WTC11 (cell line): ENCODE results near the gene SMARCB1. TPM values are rescaled to one million over a fixed set of nuclear protein-coding genes. Genes with fewer than 3 reads are reported as not detected.

Experiments used
- ATAC-seq: fragments of 200-7000 bp; cut with Tn5 transposase; 2 replicates; pipeline ENCODE4 v1.10.0; 2021; ENCODE audit warnings: mild to moderate bottlenecking, moderate library complexity
- CTCF ChIA-PET: fragments of 300-600 bp; sonication (Branson Sonifier 250); formaldehyde crosslinking; loops from one replicate; lab custom pipeline; 2021; ENCODE audit warnings: antibody characterized with exemption; lab: Charles Lee
- POLR2A ChIA-PET: fragments of 350-600 bp; sonication (Branson Sonifier 250); formaldehyde crosslinking; loops from one replicate; lab custom pipeline; 2021; ENCODE audit warnings: antibody characterized with exemption; lab: Charles Lee
- DNase-seq: peaks from one replicate; pipeline ENCODE4 v3.0.0; 2021; ENCODE audit warnings: low spot score
- H3K27ac Mint-ChIP-seq: 2 replicates; pipeline ENCODE4 v1.8.0; 2021; ENCODE audit warnings: mixed read lengths
- H3K27me3 Mint-ChIP-seq: 2 replicates; pipeline ENCODE4 v1.8.0; 2021; ENCODE audit warnings: low read depth, mild to moderate bottlenecking, moderate library complexity, mixed read lengths
- H3K36me3 Mint-ChIP-seq: 2 replicates; pipeline ENCODE4 v1.8.0; 2021; ENCODE audit warnings: mixed read lengths
- H3K4me1 Mint-ChIP-seq: 2 replicates; pipeline ENCODE4 v1.8.0; 2022; ENCODE audit warnings: mixed read lengths
- H3K4me3 Mint-ChIP-seq: 2 replicates; pipeline ENCODE4 v1.8.0; 2021; ENCODE audit warnings: mild to moderate bottlenecking, moderate library complexity, mixed read lengths
- H3K9me3 Mint-ChIP-seq: 2 replicates; pipeline ENCODE4 v1.8.0; 2021; ENCODE audit warnings: mixed read lengths
- CTCF ChIP-seq: fragments of 200-600 bp; IDR thresholded peaks from 2 replicates; pipeline ENCODE4 v1.8.0; 2022; ENCODE audit warnings: antibody characterized with exemption
- ESRRA ChIP-seq: sonication (generic); formaldehyde crosslinking; IDR thresholded peaks from 2 replicates; pipeline ENCODE4 v1.8.1; 2022; ENCODE audit warnings: mild to moderate bottlenecking, missing genetic modification reagents, borderline replicate concordance
- ETV6 ChIP-seq: sonication (generic); formaldehyde crosslinking; IDR thresholded peaks from 2 replicates; pipeline ENCODE4 v1.8.1; 2022; ENCODE audit warnings: mild to moderate bottlenecking, missing genetic modification reagents
- FOXP1 ChIP-seq: sonication (generic); formaldehyde crosslinking; IDR thresholded peaks from 2 replicates; pipeline ENCODE4 v1.8.0; 2022; ENCODE audit warnings: missing genetic modification reagents, mild to moderate bottlenecking, moderate library complexity, borderline replicate concordance
- HMGXB4 ChIP-seq: sonication (generic); formaldehyde crosslinking; IDR thresholded peaks from 2 replicates; pipeline ENCODE4 v1.8.1; 2023; ENCODE audit warnings: mild to moderate bottlenecking, moderate library complexity, missing genetic modification reagents
- MAX ChIP-seq: sonication (generic); formaldehyde crosslinking; IDR thresholded peaks from 2 replicates; pipeline ENCODE4 v1.8.0; 2022; ENCODE audit warnings: mild to moderate bottlenecking, missing genetic modification reagents
- MYBL2 ChIP-seq: sonication (generic); formaldehyde crosslinking; IDR thresholded peaks from 2 replicates; pipeline ENCODE4 v1.8.1; 2023; ENCODE audit warnings: mild to moderate bottlenecking, moderate library complexity, missing genetic modification reagents
- NR1H2 ChIP-seq: sonication (generic); formaldehyde crosslinking; IDR thresholded peaks from 2 replicates; pipeline ENCODE4 v1.9.0; 2021; ENCODE audit warnings: mild to moderate bottlenecking, moderate library complexity, missing genetic modification reagents
- NR2C2 ChIP-seq: sonication (generic); formaldehyde crosslinking; IDR thresholded peaks from 2 replicates; pipeline ENCODE4 v1.8.0; 2022; ENCODE audit warnings: mild to moderate bottlenecking, missing genetic modification reagents
- PRRX2 ChIP-seq: fragments of 250-450 bp; sonication (Bioruptor Pico); IDR thresholded peaks from 2 replicates; pipeline ENCODE4 v1.8.0; 2021; ENCODE audit warnings: mild to moderate bottlenecking
- SP1 ChIP-seq: sonication (generic); formaldehyde crosslinking; conservative IDR thresholded peaks from 2 replicates; pipeline ENCODE4 v1.8.1; 2022; ENCODE audit warnings: missing genetic modification reagents
- TEAD1 ChIP-seq: sonication (generic); formaldehyde crosslinking; IDR thresholded peaks from 2 replicates; pipeline ENCODE4 v1.8.0; 2022; ENCODE audit warnings: mild to moderate bottlenecking, missing genetic modification reagents
- TP53 ChIP-seq: sonication (generic); formaldehyde crosslinking; IDR thresholded peaks from 2 replicates; pipeline ENCODE4 v1.8.1; 2023; ENCODE audit warnings: mild to moderate bottlenecking, missing genetic modification reagents
- USF1 ChIP-seq: sonication (generic); formaldehyde crosslinking; IDR thresholded peaks from 2 replicates; pipeline ENCODE4 v1.8.0; 2022; ENCODE audit warnings: mild to moderate bottlenecking, missing genetic modification reagents
- ZNF121 ChIP-seq: sonication (generic); formaldehyde crosslinking; IDR thresholded peaks from 2 replicates; pipeline ENCODE4 v1.8.0; 2023; ENCODE audit warnings: missing genetic modification reagents
- ZNF219 ChIP-seq: sonication (generic); formaldehyde crosslinking; IDR thresholded peaks from 2 replicates; pipeline ENCODE4 v1.8.0; 2023; ENCODE audit warnings: missing genetic modification reagents, mild to moderate bottlenecking, borderline replicate concordance
- ZNF281 ChIP-seq: sonication (generic); formaldehyde crosslinking; IDR thresholded peaks from 2 replicates; pipeline ENCODE4 v1.8.0; 2023; ENCODE audit warnings: mild to moderate bottlenecking, missing genetic modification reagents
- ZNF317 ChIP-seq: sonication (generic); formaldehyde crosslinking; IDR thresholded peaks from 2 replicates; pipeline ENCODE4 v1.8.1; 2023; ENCODE audit warnings: low read depth, mild to moderate bottlenecking, moderate library complexity, missing genetic modification reagents, borderline replicate concordance
- ZNF396 ChIP-seq: fragments of 250-450 bp; sonication (Bioruptor Pico); IDR thresholded peaks from 2 replicates; pipeline ENCODE4 v1.8.0; 2021; ENCODE audit warnings: mild to moderate bottlenecking, moderate library complexity, borderline replicate concordance
- ZNF425 ChIP-seq: fragments of 250-450 bp; sonication (Bioruptor Pico); conservative IDR thresholded peaks from 2 replicates; pipeline ENCODE4 v1.9.0; 2021; ENCODE audit warnings: mild to moderate bottlenecking
- total RNA-seq: library from RNA; stranded (reverse); gene quantifications from 3 replicates; pipeline ENCODE4 v1.2.3, GENCODE V29; 2021
- TF ChIP-seq, protein P1 (sequence below): fragments of 250-450 bp; sonication (Bioruptor Pico); IDR thresholded peaks from 2 replicates; pipeline ENCODE4 v1.9.0; 2021; ENCODE audit warnings: moderate library complexity, mild to moderate bottlenecking, inconsistent platforms, borderline replicate concordance

Gene SMARCB1
- total RNA-seq, 1 experiment from 2014 or later, result 135 TPM

GRCh38 chr22:23849009-23850006, 62.5 kb downstream of the SMARCB1 start:
- DNase-seq (peak; percentile 97), ATAC-seq (peak; percentile 84)
- POLR2A ChIA-PET, result interaction anchor here (0.5 to 2.9 kb wide), 6 partner anchors 9 to 91 kb away, joined by 3 to 14 read pairs (median 4); partner anchors contain the start of genes CHCHD10 and SLC2A11
- Mint-ChIP-seq H3K4me3 (no peak overlapping the region), H3K27me3 (peaks cover 7% of the 10 kb centered on the region), H3K36me3 (no peaks in the 10 kb centered on the region), H3K4me1 (peaks cover 37% of the 10 kb centered on the region), H3K9me3 (no peaks in the 10 kb centered on the region), H3K27ac (no peak overlapping the region)
- CTCF ChIA-PET, result interaction anchor here (0.6 to 2.8 kb wide), 71 partner anchors 9 to 705 kb away, joined by 3 to 93 read pairs (median 4); partner anchors contain the start of genes C22orf15, CABIN1, CHCHD10 and DERL3
- TF ChIP-seq ESRRA (CRISPR knock-in tag), result no peak
- TF ChIP-seq ZNF317 (CRISPR knock-in tag), result no peak
- TF ChIP-seq USF1 (CRISPR knock-in tag), result peak; percentile 11; the same call in 1 of the 2 replicates
- peak; percentile 71 for TF ChIP-seq SP1 (CRISPR knock-in tag)
- no peak for TF ChIP-seq PRRX2 (CRISPR knock-in tag)
- no peak for TF ChIP-seq TP53 (CRISPR knock-in tag)
- TF ChIP-seq ZNF121, result peak; percentile 40; the same call in 1 of the 2 replicates
- TF ChIP-seq ZNF396 (CRISPR knock-in tag), result no peak
- TF ChIP-seq ZNF219 (CRISPR knock-in tag), result 0 out of 2 replicates have a peak, but pooled peaks have one; percentile 24
- TF ChIP-seq MAX (CRISPR knock-in tag), result peak; percentile 58
- TF ChIP-seq HMGXB4 (CRISPR knock-in tag), result peak; percentile 64; the same call in 1 of the 2 replicates
- TF ChIP-seq MYBL2 (CRISPR knock-in tag), result no peak
- 0 out of 2 replicates have a peak, but pooled peaks have one; percentile 26 for TF ChIP-seq ETV6 (CRISPR knock-in tag)
- peak; percentile 75; the same call in 1 of the 2 replicates for TF ChIP-seq FOXP1 (CRISPR knock-in tag)
- peak; percentile 92 for TF ChIP-seq CTCF
- no peak for TF ChIP-seq NR2C2 (CRISPR knock-in tag)

- Mint-ChIP-seq H3K27ac (no peak overlapping the region), H3K36me3 (no peaks in the 10 kb centered on the region), H3K27me3 (peaks cover 7% of the 10 kb centered on the region), H3K9me3 (no peaks in the 10 kb centered on the region), H3K4me3 (no peak overlapping the region), H3K4me1 (peaks cover 34% of the 10 kb centered on the region)
- CTCF ChIA-PET, result interaction anchor here (0.6 to 2.8 kb wide), 68 partner anchors 8 to 706 kb away, joined by 3 to 93 read pairs (median 5); partner anchors contain the start of genes C22orf15, CABIN1, CHCHD10 and DERL3
- DNase-seq (no peak), ATAC-seq (no peak)
- POLR2A ChIA-PET, result interaction anchor here (0.5 to 2.9 kb wide), 6 partner anchors 8 to 92 kb away, joined by 3 to 14 read pairs (median 4); partner anchors contain the start of genes CHCHD10 and SLC2A11
- no peak for TF ChIP-seq NR1H2 (CRISPR knock-in tag)
- TF ChIP-seq ZNF425 (CRISPR knock-in tag), result no peak
- no peak for TF ChIP-seq TEAD1 (CRISPR knock-in tag)
- no peak for TF ChIP-seq ZNF281
- TF ChIP-seq, protein P1, sequence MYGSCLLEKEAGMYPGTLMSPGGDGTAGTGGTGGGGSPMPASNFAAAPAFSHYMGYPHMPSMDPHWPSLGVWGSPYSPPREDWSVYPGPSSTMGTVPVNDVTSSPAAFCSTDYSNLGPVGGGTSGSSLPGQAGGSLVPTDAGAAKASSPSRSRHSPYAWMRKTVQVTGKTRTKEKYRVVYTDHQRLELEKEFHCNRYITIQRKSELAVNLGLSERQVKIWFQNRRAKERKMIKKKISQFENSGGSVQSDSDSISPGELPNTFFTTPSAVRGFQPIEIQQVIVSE (CRISPR knock-in tag), result no peak
- TF ChIP-seq TP53 (CRISPR knock-in tag), result no peak
Measured at GRCh38 chr22:23850136-23850611, 63.4 kb downstream of the SMARCB1 start.
